Esophagus squamous epithelium (tissue), 5 donors: ENCODE measurements around the gene MPST. TPM values are rescaled to one million over a fixed set of nuclear protein-coding genes. Genes with fewer than 3 reads are reported as not detected.

Experiments
- DNase-seq: peaks from one replicate; lab custom pipeline; 2025; lab: John Stamatoyannopoulos, UW
- H3K27ac ChIP-seq, 4 donors: fragments of 200-600 bp; sonication (generic); one replicate each; pipeline ENCODE4 v1.5.1; 2016 to 2019; ENCODE audit warnings: mild to moderate bottlenecking in 1 of 4
- H3K27me3 ChIP-seq, 4 donors: fragments of 200-600 bp; sonication (generic); 1 replicate in 3 of 4; 2 replicates in 1 of 4; pipeline versions ENCODE4 v1.5.1 to v1.6.0; 2017 to 2021; ENCODE audit warnings: antibody characterized with exemption in 1 of 4
- H3K36me3 ChIP-seq, 3 donors: fragments of 200-600 bp; sonication (generic); one replicate each; pipeline ENCODE4 v1.5.1; 2016 to 2019
- H3K4me1 ChIP-seq, 3 donors: fragments of 200-600 bp; sonication (generic); one replicate each; pipeline ENCODE4 v1.5.1; 2017 to 2019
- H3K4me3 ChIP-seq, 4 donors: fragments of 200-600 bp; sonication (generic); 1 replicate in 3 of 4; 2 replicates in 1 of 4; pipeline ENCODE4 v1.5.1; 2016 to 2019; ENCODE audit warnings: mild to moderate bottlenecking in 2 of 4, moderate library complexity in 1 of 4
- H3K9me3 ChIP-seq, 3 donors: fragments of 200-600 bp; sonication (generic); one replicate each; pipeline ENCODE4 v1.5.1; 2016 to 2019
- CTCF ChIP-seq, 6 experiments: fragments of 450-650 bp in 4 of 6; fragments of 200-600 bp in 2 of 6; sonication (generic) in 2 of 6; IDR thresholded peaks; one replicate each; pipeline ENCODE4 v1.5.1; 2016 to 2019; ENCODE audit warnings: antibody characterized with exemption in 6 of 6, mild to moderate bottlenecking in 4 of 6, moderate library complexity in 4 of 6
- POLR2A ChIP-seq, 4 donors: fragments of 450-650 bp; IDR thresholded peaks; one replicate each; pipeline ENCODE4 v1.6.1; 2017; ENCODE audit warnings: antibody characterized with exemption in 4 of 4, mild to moderate bottlenecking in 4 of 4, moderate library complexity in 3 of 4
- WGBS, 2 donors: methylation state at CpG; one replicate each; pipeline ENCODE4 v1.1.5; 2018; 5-methylcytosine and 5-hydroxymethylcytosine counted together
- intact Hi-C: fragments of 100-400 bp; cut with DNase I; formaldehyde crosslinking; loops from one replicate; pipeline ENCODE4 v1.15.0; 2022
- total RNA-seq, 4 donors: library from RNA; depleted of rRNA; stranded (reverse); fragments of >200 nt; gene quantifications; one replicate each; pipeline ENCODE4 v1.1.0, GENCODE V29; 2016
- donor health status: DM: yes; HTN: yes; CAD: no.

MPST gene
- total RNA-seq, 4 donors from 2014 or later, result 88.4 to 160 (median 132) TPM

DNA sequence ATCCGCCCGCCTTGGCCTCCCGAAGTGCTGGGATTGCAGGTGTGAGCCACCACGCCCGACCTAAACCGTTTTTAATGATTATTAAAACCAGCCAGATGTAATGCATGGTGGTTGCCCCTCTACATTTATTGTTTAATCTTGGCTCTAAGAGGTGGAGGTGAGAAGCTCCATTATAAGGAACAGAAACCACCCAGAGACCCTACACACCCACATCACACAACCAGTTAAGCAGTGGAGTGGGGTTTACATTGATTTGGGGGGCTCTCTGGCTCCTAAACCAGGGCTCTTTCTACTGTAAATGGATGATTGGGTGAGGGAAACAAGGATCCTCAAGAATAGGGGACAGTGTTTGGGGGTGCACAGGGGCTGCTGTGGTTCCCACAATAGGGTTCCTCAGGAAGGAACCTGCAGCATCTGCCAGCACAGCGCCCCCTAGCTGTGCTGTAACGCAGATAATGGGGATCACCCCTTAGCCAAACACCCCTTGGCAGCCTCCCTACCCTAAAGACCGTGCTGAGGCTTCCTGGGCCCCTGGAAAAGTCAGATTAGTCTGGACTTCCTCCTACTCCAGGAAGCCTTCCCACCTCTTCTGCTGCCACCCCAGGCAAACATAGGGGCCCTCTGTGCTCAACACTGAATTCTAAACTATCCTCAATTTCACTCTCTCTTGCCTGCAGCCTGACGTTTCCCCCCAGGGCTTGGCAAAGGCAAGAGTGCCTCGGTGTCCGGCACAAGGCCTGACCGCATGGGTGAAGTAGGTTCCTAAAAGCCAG lies 2.4 kb downstream of the MPST start:
- Histone ChIP-seq H3K9me3 (no peaks in the 10 kb centered on the region), H3K4me1 (peaks cover 32 to 74% (median 38%) of the 10 kb centered on the region in 3 donors), H3K27ac (no peak overlapping the region), H3K27me3 (no peaks in the 10 kb centered on the region), H3K4me3 (no peak overlapping the region), H3K36me3 (peaks cover 11 to 50% (median 17%) of the 10 kb centered on the region in 3 donors)
- peak; percentile 47 to 76 (median 66) for TF ChIP-seq CTCF (IDR thresholded peaks at IDR 0.05)
- TF ChIP-seq POLR2A (IDR thresholded peaks at IDR 0.05), result no peak
- intact Hi-C loops, result no loop called here
- WGBS, 2 donors, result 50 to 64% methylated on average over 7 to 12 of the region's 13 CpGs
- DNase-seq, result no peak

- peaks cover 26 to 66% (median 30%) of the 10 kb centered on the region in 3 donors for H3K4me1 ChIP-seq
- whole genome bisulfite sequencing, 2 donors, result 84 to 94% methylated on average over 2 to 11 of the region's 16 CpGs
These were observed 3.2 kb downstream of the MPST start for GRCh38 chr22:37022483-37023337.

DNA sequence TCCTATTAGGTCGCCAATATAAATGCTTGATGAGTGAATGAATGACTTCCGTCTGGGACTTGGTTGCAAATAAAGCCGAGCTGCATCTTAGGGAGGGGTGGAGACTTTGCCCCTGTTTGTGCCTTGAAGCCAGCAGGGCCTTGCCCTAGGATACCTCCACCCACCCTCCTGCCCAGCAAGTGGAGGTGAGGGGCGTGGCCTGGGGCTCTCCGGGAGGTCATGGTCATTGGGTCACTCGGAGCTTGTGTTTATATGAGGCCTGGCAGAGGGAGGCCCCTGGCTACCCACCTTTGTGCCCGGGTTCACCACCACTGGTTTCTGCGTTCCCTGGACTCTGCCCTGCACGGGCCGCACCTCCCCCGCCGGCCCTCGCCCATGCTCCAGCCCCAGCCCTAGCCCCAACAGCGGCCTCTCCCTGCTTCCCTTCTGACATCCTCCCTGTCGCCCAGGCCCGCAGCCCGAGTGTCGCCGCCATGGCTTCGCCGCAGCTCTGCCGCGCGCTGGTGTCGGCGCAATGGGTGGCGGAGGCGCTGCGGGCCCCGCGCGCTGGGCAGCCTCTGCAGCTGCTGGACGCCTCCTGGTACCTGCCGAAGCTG lies 4.3 kb downstream of the MPST start:
- Histone ChIP-seq H3K27me3 (no peaks in the 10 kb centered on the region), H3K4me1 (peaks cover 16 to 54% (median 21%) of the 10 kb centered on the region in 3 donors), H3K36me3 (peaks cover 17 to 54% (median 23%) of the 10 kb centered on the region in 3 donors), H3K27ac (no peak overlapping the region), H3K4me3 (no peak overlapping the region), H3K9me3 (no peaks in the 10 kb centered on the region)
- DNase-seq, result no peak
- intact Hi-C loops, result no loop called here
- TF ChIP-seq POLR2A (IDR thresholded peaks at IDR 0.05) (no peak), CTCF (IDR thresholded peaks at IDR 0.05) (no peak)
- 88 to 95% methylated on average over 8 to 18 of the region's 34 CpGs for WGBS, 2 donors

More at GRCh38 chr22:37022483-37023337, 3.2 kb downstream of the MPST start:
- Histone ChIP-seq H3K9me3 (no peaks in the 10 kb centered on the region), H3K4me3 (no peak overlapping the region), H3K27me3 (no peaks in the 10 kb centered on the region), H3K27ac (no peak overlapping the region), H3K36me3 (peaks cover 16 to 50% (median 17%) of the 10 kb centered on the region in 3 donors)
- intact Hi-C loops, result no loop called here
- no peak for TF ChIP-seq POLR2A (IDR thresholded peaks at IDR 0.05)
- no peak for TF ChIP-seq CTCF (IDR thresholded peaks at IDR 0.05)
- DNase-seq, result no peak

- Histone ChIP-seq H3K4me3 (no peak overlapping the region), H3K27me3 (no peaks in the 10 kb centered on the region), H3K27ac (no peak overlapping the region), H3K9me3 (no peaks in the 10 kb centered on the region), H3K4me1 (peaks cover 16 to 53% (median 21%) of the 10 kb centered on the region in 3 donors), H3K36me3 (peaks cover 17 to 61% (median 29%) of the 10 kb centered on the region in 3 donors)
- WGBS, 2 donors, result 91 to 93% methylated on average over 31 to 60 of the region's 71 CpGs
- DNase-seq, result no peak
- intact Hi-C loops, result no loop called here
- TF ChIP-seq CTCF (IDR thresholded peaks at IDR 0.05) (no peak), POLR2A (IDR thresholded peaks at IDR 0.05) (no peak)
These were observed 5.0 kb downstream of the MPST start for GRCh38 chr22:37024339-37025157.
